Stimulated activated CD4-positive, alpha-beta T cell treated with anti-CD3 and anti-CD28 coated beads, TNF-alpha, amount 100 ng/mL, for 24 hours (primary cell): ENCODE data around the gene CXorf51A.
"Not testable (repeated sequence)": the region's sequence is repeated elsewhere in the genome, so short reads cannot be mapped to it uniquely, and the experiment has no call there.

ENCODE experiments used
- DNase-seq, 3 experiments: peaks; one replicate each; pipeline ENCODE4 v3.0.0-alpha.2; 2020; ENCODE audit warnings: low read depth in 3 of 3

Gene CXorf51A

GRCh38 chrX:146814644-146815043, at the start of gene CXorf51A:
TSS of gene CXorf51A (minus strand) at chrX:146814744. CDS start at chrX:146814723, 21 bp downstream.
- DNase-seq, result not testable (repeated sequence)

- DNase-seq, result no peak
Observed at GRCh38 chrX:146863566-146863965, 49.0 kb upstream of the CXorf51A start.

GRCh38 chrX:146854281-146854680, 39.7 kb upstream of the CXorf51A start:
- no peak for DNase-seq

- DNase-seq, result no peak
Observed at GRCh38 chrX:146831994-146832393, 17.4 kb upstream of the CXorf51A start.

- DNase-seq, result not testable (repeated sequence)
Observed at GRCh38 chrX:146809471-146809870, 5.1 kb downstream of the CXorf51A start, which contains the start of gene CXorf51B. TSS of gene CXorf51B (plus strand) at chrX:146809771. CDS start at chrX:146809792, 21 bp downstream.
